Measurements from ENCODE around the gene ATL2. TPM values are rescaled to one million over a fixed set of nuclear protein-coding genes. Genes with fewer than 3 reads are reported as not detected.
"Not testable (repeated sequence)": the region's sequence is repeated elsewhere in the genome, so short reads cannot be mapped to it uniquely, and the experiment has no call there.

ATL2 gene
- total RNA-seq, 4 donors from 2014 or later = 206 to 329 (median 253) TPM

- TF ChIP-seq POLR2AphosphoS5 (IDR thresholded peaks at IDR 0.05) (no peak), EP300 (IDR thresholded peaks at IDR 0.05) (no peak), POLR2A (IDR thresholded peaks at IDR 0.05) (no peak)
- TF ChIP-seq, protein P1, sequence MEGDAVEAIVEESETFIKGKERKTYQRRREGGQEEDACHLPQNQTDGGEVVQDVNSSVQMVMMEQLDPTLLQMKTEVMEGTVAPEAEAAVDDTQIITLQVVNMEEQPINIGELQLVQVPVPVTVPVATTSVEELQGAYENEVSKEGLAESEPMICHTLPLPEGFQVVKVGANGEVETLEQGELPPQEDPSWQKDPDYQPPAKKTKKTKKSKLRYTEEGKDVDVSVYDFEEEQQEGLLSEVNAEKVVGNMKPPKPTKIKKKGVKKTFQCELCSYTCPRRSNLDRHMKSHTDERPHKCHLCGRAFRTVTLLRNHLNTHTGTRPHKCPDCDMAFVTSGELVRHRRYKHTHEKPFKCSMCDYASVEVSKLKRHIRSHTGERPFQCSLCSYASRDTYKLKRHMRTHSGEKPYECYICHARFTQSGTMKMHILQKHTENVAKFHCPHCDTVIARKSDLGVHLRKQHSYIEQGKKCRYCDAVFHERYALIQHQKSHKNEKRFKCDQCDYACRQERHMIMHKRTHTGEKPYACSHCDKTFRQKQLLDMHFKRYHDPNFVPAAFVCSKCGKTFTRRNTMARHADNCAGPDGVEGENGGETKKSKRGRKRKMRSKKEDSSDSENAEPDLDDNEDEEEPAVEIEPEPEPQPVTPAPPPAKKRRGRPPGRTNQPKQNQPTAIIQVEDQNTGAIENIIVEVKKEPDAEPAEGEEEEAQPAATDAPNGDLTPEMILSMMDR (IDR thresholded peaks at IDR 0.05) = no peak
- Histone ChIP-seq H3K9me3 (no peaks in the 10 kb centered on the region), H3K27me3 (no peaks in the 10 kb centered on the region), H3K36me3 (no peaks in the 10 kb centered on the region), H3K4me1 (peaks cover 0 to 16% (median 0%) of the 10 kb centered on the region in 3 donors), H3K27ac (no peak overlapping the region), H3K4me3 (no peak overlapping the region)
- no peak for ATAC-seq
- 82 to 94% methylated on average over 2 to 4 of the region's 4 CpGs for WGBS, 2 donors (ENCODE audit: low coverage in 1 of 2)
Measured at GRCh38 chr2:38387887-38388286, 10.8 kb upstream of the ATL2 start.

DNA sequence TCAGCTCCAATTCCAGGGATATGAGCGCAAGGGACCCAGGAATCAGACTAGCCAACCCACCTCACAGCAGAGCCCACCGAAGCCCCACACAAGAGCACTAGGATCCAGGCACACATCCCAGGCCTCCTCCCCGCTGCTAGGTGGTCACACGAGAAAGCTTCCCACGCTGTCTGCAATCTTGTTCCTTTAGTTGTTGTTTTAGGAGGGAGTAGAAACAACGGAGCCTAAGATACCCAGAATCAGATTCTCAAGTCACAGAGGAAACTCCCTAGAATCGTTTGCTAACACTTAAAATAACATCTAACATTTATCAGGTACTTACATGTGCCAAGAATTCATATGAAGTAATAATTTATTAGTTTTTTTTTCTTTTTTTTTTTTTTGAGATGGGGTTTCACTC lies 9.7 kb upstream of the ATL2 start:
- H3K9me3 ChIP-seq = no peaks in the 10 kb centered on the region
- 62 to 66% methylated on average over 6 to 7 of the region's 7 CpGs for WGBS, 2 donors (ENCODE audit: low coverage in 1 of 2)

DNA sequence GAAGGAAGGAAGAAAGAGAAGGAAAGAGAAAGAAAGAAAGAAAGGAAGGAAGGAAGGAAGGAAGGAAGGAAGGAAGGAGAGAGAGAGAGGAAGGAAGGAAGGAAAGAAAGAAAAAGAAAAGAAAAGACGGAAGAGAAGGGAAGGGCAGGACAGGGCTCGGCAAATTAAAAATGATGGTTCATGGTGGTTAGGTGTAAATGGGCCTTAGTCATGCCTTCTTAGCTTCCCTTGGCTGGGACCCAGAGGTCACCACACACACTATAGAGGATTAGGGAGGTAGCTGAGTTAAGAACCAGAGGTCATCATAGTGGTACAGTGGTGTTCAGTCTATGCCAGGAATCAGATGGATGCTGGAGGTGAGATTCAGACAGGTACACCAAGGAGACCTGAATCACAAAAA lies 9.3 kb upstream of the ATL2 start:
- no peak overlapping the region for H3K27ac ChIP-seq
- ATAC-seq = no peak
- no peaks in the 10 kb centered on the region for H3K27me3 ChIP-seq
- no peaks in the 10 kb centered on the region for H3K36me3 ChIP-seq
- H3K4me1 ChIP-seq = peaks cover 0 to 16% (median 0%) of the 10 kb centered on the region in 3 donors
- WGBS, 2 donors (ENCODE audit: low coverage in 1 of 2) = 69 to 75% methylated on average over 2 of the region's 2 CpGs
- H3K9me3 ChIP-seq = no peaks in the 10 kb centered on the region
- TF ChIP-seq EP300 (IDR thresholded peaks at IDR 0.05) (no peak), POLR2AphosphoS5 (IDR thresholded peaks at IDR 0.05) (no peak), POLR2A (IDR thresholded peaks at IDR 0.05) (no peak)
- TF ChIP-seq, protein P1 (IDR thresholded peaks at IDR 0.05) = no peak
- no peak overlapping the region for H3K4me3 ChIP-seq

More for the DNA sequence above, 9.7 kb upstream of the ATL2 start:
- no peak for ATAC-seq
- Histone ChIP-seq H3K4me1 (peaks cover 0 to 16% (median 0%) of the 10 kb centered on the region in 3 donors), H3K36me3 (no peaks in the 10 kb centered on the region), H3K4me3 (no peak overlapping the region), H3K27ac (no peak overlapping the region), H3K27me3 (no peaks in the 10 kb centered on the region)
- TF ChIP-seq, protein P1 (IDR thresholded peaks at IDR 0.05) = no peak
- TF ChIP-seq EP300 (IDR thresholded peaks at IDR 0.05) (no peak), POLR2AphosphoS5 (IDR thresholded peaks at IDR 0.05) (no peak), POLR2A (IDR thresholded peaks at IDR 0.05) (no peak)

DNA sequence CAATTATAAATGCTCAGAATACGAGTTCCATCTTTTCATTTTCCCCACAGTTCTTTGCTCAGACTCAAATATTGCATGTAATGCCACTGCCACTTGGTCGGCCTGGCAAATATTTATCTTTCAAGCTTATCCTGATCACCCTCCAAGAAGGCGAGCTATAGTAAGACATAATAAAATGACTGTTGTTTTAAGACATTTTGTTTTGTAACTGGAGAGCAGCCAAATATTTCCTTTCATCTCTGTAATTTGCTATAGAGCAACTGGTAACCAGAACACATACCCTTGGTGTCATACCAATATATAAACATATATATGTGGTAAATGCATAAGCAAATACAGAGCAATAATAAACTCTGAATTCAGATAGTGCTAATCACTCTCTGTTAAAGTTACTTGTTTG lies 7.3 kb upstream of the ATL2 start:
- Histone ChIP-seq H3K27me3 (no peaks in the 10 kb centered on the region), H3K4me1 (peaks cover 0 to 21% (median 0%) of the 10 kb centered on the region in 3 donors), H3K36me3 (no peaks in the 10 kb centered on the region), H3K9me3 (no peaks in the 10 kb centered on the region), H3K4me3 (no peak overlapping the region), H3K27ac (peak overlapping the region in 3 of 4 donors; percentile 42 to 59 (median 59))
- ATAC-seq = no peak
- WGBS, 2 donors (ENCODE audit: low coverage in 1 of 2) = 40 to 59% methylated on average over 3 of the region's 3 CpGs
- no peak for TF ChIP-seq POLR2A (IDR thresholded peaks at IDR 0.05)
- TF ChIP-seq, protein P1 (IDR thresholded peaks at IDR 0.05) = no peak
- TF ChIP-seq POLR2AphosphoS5 (IDR thresholded peaks at IDR 0.05) = no peak
- TF ChIP-seq EP300 (IDR thresholded peaks at IDR 0.05) = no peak

DNA sequence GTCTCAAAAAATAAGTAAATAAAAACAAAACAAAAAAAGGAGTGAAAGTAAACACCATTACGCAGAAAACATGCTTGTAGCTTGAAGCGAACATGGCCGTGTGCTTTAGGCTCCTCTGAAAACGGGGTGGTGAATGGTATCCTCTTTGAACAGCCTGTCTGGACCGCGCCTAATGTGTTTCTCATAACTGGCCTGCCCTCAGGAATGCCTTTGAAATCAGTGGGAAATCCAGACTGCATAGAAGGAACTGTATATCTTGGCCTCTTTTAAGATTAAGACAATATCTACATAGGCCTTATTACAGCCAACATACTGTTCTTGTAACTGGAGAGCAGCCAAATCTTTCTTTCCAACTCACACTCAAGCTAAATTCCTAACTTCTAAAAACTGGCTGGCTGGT lies 6.7 kb upstream of the ATL2 start:
- not testable (repeated sequence) for H3K36me3 ChIP-seq, ATAC-seq, H3K27me3 ChIP-seq, H3K9me3 ChIP-seq, H3K4me3 ChIP-seq
- Histone ChIP-seq H3K4me1 (peaks cover 0 to 25% (median 0%) of the 10 kb centered on the region in 3 donors), H3K27ac (peak overlapping the region in 3 of 4 donors; percentile 42 to 59 (median 59))
- 65 to 66% methylated on average over 6 of the region's 6 CpGs for WGBS, 2 donors (ENCODE audit: low coverage in 1 of 2)

Measured in gastroesophageal sphincter (tissue), 4 donors.